ENCODE measurements around the gene PYHIN1.

The PYHIN1 gene

DNA sequence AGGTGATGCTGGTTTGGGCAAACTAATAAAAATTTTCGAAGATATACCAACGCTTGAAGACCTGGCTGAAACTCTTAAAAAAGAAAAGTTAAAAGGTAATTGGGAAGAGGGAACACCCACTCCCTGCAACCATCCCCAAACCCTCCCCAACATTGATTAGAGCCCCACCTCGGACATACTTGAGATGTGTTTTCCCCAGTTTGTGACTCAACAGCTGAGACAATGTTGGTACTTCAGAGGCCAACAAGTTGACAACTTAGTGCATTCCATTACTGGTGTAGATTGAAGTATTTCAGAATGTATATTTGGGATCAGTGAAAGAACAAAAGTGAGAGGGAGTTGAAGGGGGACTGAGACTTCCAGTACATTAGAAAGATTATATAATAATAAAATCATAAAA, 83.5 kb downstream of the PYHIN1 start:
- TF ChIP-seq, protein P1, sequence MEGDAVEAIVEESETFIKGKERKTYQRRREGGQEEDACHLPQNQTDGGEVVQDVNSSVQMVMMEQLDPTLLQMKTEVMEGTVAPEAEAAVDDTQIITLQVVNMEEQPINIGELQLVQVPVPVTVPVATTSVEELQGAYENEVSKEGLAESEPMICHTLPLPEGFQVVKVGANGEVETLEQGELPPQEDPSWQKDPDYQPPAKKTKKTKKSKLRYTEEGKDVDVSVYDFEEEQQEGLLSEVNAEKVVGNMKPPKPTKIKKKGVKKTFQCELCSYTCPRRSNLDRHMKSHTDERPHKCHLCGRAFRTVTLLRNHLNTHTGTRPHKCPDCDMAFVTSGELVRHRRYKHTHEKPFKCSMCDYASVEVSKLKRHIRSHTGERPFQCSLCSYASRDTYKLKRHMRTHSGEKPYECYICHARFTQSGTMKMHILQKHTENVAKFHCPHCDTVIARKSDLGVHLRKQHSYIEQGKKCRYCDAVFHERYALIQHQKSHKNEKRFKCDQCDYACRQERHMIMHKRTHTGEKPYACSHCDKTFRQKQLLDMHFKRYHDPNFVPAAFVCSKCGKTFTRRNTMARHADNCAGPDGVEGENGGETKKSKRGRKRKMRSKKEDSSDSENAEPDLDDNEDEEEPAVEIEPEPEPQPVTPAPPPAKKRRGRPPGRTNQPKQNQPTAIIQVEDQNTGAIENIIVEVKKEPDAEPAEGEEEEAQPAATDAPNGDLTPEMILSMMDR (conservative IDR thresholded peaks at IDR 0.05; ENCODE audit: control insufficient read depth, insufficient read depth, low read depth, low read length) = no peak
- peak; percentile 14 for DNase-seq (ENCODE audit: low read depth)
- H3K4me3 ChIP-seq (ENCODE audit: control insufficient read depth, low read depth, low read length) = no peak overlapping the region

DNA sequence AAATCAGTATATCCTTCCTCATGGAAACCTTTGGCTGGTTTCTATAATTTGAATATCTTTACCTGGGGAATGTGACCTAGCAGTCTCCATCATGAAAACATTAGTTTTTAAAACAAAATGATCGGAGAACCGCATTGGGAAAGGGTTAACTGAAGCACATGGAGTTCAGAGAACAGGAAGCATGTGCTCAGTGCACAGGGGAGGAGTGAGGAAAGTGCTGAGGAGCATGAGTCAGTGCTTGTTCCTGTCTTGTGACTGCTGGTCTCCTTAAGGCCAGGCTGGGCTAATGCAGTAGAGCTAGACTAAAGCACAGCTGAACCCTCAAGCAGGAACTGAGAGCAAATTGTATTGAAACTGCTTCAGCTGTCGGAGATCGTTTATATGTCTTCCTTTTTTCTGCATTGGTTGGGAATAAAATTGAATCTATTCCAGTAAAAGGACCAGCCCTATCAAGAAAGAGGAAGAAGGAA, 84.1 kb downstream of the PYHIN1 start:
- no peak overlapping the region for H3K4me3 ChIP-seq (ENCODE audit: control insufficient read depth, low read depth, low read length)
- TF ChIP-seq, protein P1 (conservative IDR thresholded peaks at IDR 0.05; ENCODE audit: control insufficient read depth, insufficient read depth, low read depth, low read length) = no peak
- peak; percentile 96 for DNase-seq (ENCODE audit: low read depth)

DNA sequence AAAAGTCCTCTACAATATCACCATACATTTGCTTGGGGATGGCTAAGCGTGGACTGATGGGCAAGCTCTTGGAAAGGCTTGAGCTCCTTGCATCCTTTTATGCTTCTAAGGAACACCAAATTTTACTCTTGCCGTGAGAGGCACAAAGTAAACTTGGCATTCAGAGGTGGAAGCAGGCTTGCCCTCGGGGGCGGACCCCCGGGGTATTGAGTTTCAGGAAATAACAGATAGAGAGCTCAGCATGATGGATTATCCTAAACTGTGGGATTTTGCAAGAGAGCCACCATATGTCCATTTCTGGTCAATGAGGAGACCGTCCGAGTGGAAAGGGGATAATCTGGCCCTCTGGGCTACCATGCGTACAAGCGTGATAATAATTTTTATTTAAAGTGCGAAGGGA, 92.4 kb downstream of the PYHIN1 start:
- H3K4me3 ChIP-seq (ENCODE audit: control insufficient read depth, low read depth, low read length) = no peak overlapping the region
- TF ChIP-seq, protein P1 (conservative IDR thresholded peaks at IDR 0.05; ENCODE audit: control insufficient read depth, insufficient read depth, low read depth, low read length) = no peak

DNA sequence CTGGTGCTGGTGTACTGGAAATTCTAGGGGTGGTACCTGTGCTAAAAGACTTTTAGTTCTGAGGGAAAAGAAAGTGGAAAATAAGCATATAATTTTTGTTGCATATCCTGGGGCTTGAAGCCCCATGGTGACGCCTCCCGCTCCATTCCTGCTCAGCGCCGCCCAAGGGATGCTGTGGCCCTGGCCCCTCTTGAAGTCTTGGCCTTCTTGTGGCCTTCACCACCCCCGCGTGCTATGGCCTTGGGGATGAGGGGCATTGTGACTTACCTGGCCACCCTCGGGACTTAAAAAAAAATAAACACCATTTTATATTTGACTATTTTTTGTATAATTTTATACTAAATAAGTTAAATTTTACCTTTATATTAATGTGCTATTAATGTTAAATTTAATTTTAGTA, 93.7 kb downstream of the PYHIN1 start:
- no peak for DNase-seq (ENCODE audit: low read depth)
- TF ChIP-seq, protein P1 (conservative IDR thresholded peaks at IDR 0.05; ENCODE audit: control insufficient read depth, insufficient read depth, low read depth, low read length) = no peak
- no peak overlapping the region for H3K4me3 ChIP-seq (ENCODE audit: control insufficient read depth, low read depth, low read length)

More for the DNA sequence above, 92.4 kb downstream of the PYHIN1 start:
- no peak for DNase-seq (ENCODE audit: low read depth)
